Kidney capillary endothelial cell (primary cell): ENCODE results near the gene AGBL1.

ENCODE experiments used
- DNase-seq: peaks from one replicate; pipeline ENCODE4 v3.0.0-alpha.2; 2018; ENCODE audit warnings: low spot score

AGBL1 gene

DNA sequence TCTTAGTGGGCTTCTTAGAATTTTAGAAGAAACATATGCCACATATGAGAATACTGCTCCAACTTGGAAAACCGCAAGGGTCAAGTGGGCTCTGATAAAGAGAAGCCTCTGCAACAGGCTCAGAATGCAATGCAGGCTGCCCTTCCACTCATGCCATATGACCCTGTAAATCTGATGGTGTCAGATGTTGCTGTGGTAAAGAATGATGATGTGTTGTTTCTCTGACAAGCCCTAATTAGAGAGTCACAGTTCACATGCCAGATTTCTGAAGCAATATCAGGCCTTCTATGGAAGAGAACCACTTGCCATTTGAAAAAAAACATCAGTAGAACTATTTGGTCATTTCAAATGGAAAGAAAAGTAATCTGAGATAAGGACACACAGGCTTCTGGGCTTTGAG lies 749.6 kb downstream of the AGBL1 start:
- DNase-seq, result no peak

DNA sequence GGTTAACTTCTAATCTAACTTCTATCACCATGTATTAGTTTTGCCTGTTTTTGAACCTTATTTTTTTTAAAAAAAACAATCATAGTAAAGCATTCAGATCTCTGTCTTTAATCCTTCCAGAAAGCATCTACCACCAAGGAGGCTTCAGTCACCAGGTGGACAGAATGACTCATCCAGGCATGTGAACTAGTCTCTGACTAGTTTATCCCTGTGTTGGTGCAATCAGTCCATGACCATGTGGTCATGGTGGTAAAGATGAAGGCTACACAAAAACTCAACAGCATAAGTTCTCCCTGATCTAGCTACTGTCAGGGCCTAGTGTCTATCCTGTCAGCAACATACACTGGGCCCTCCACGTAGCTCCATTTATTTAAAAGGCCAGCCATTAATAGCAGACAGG lies 750.6 kb downstream of the AGBL1 start:
- no peak for DNase-seq

DNA sequence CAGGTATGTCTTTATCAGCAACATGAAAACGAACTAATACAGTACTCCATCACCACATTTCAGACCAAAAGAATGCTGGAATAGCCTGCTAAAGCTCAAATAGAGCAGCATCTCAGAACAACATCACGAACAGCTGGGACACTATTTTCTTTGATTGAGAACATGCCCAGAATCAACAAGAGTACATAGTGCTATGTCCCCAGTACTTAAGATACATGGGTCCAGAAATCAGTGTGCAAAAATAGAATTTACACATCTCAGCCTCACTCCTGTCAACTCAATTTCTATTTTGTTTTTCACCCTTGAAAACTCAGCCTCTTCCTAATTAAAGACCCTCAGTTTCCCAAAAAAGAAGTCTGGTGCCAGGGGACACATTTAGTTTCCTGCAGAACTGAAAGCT lies 753.9 kb downstream of the AGBL1 start:
- no peak for DNase-seq

DNA sequence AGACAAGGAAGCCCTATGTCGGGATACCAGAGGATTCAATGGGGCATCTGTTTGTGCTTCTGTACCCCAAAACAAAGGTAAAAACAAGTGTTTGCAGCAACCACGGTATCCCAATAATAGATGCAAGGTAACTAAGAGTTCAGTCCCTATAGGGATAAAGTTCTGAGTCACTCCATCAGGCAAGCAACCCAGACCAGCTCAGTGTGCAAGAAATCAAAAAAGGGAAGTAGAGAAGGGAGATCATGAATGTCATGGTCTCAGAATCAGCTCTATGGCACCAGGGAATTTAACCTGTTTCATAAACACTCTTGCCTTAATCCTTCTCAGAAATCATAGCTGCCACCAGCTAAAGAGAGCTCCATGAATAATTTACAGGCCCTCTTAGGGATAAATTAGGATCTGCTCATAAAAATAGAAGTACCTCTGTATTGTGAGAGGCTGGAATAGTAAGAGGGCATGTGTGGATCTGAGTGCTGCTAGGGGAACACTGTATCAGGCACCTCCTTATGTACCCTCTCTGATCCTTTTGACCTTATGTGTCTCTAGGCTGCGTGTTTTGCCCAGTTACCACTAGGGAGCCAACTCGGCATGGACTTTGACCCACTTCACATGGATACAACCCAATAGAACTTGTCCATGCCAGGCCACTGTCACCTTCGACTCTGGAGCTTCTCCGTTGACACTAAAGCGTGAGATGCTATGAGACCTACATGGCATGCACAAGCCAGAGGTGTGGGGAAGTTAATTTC lies 754.6 kb downstream of the AGBL1 start:
- no peak for DNase-seq

DNA sequence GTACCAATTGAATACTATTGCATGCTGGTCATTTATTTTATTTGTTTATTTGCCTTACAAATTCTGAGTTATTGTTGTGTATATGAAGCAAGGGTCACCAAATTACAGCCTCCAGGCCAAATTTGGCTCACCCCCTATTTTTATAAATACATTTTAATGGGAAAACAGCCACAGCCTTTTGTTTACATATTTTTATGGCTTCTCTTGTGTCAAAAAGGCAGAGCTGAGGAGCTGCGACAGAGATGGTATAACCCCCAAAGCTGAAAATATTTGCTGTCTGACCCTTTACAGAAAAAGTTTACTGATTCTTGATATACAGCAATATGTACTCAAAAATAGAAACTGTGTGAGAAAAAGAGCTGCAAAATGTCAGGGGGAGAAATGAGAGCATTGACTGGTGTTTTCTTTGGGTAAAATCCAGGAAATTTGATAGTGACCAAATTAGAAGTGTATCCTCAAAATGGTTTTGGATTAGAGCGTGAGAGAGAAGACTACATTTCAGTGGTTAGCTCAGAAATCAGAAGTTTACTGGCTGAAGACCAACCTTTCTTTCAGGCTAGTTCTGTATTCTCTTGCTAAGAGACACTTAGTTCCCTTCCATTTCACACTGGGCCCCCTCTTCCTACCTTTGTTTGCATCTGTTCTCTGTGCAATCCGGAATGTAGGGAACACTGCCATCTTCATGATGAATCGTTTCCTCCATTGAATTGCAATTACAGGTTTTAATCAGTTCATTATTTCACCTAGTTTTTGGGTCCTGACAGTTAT lies 757.8 kb downstream of the AGBL1 start:
- no peak for DNase-seq

DNA sequence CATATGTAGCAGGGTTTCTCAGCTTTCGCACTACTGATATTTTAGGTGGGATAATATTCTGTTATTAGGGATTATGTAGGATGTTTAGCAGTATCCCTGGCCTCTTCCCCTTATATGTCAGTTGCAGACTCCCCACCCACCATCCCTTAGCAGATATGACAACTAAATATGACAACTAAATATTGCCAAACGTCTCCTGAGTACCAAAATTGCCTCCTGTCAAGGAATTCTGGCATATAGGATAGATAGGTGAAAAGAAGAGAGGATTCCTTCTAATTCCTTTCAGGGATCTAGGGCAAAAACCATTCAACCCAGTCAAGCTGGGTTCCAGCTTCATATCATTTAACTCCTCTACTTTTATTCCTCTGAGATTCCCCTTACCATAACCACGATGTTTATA lies 759.8 kb downstream of the AGBL1 start:
- DNase-seq, result no peak

DNA sequence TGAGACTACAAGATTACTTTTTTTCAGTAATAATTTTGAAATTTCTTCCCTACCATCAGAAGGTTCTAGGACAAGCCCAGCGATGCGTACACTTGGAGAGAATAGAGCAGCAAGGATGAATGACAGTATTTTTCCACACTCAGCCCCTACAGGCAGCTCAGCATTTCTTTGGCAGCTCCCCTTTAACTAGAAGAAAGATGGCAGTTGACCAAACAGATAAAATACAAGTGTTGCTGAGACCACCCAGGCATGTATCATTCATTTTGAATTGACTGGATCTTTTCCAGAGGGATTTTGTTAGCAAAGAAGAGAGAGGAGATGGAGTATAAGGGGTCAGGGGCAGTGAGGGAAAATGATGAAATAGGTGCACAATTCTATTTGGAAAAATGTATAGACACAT lies 761.3 kb downstream of the AGBL1 start:
- DNase-seq, result no peak

DNA sequence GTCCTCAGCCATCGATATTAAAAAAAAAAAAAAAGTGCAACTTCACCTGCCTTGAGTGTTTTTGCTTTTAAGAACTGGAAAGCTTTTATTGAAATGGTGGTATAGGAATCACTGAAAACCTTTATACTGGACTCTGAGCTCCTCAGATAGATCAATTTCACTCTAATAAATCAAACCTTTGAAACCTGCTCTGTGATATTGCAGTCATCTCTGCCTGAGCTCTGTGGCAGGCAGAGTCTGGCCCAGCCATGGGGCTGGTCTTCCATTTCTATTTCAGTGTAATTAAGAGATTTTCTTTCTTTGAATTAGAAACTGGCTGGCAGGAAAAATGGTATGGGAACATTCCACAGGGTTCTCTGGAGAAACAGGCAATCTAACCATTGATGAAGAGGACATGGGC lies 762.5 kb downstream of the AGBL1 start:
- DNase-seq, result no peak

DNA sequence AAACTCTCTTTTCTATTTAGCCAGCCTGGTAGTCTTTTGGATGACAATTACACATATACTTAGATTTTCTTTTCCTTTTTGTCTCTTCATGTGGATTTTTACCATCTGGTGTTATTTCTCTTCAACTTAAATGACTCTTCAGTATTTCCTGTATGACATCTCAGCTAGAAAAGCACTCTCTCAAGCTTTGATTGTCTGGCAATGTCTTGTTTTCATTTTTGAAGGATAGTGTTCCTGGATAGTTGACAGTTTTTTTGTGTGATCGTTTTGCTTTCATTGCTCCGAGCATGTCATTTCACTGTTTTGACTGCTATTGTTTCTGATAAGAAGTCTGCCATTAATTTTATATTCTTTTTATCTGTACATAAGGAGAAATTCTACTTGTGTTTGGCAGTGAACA lies 766.4 kb downstream of the AGBL1 start:
- DNase-seq, result no peak

DNA sequence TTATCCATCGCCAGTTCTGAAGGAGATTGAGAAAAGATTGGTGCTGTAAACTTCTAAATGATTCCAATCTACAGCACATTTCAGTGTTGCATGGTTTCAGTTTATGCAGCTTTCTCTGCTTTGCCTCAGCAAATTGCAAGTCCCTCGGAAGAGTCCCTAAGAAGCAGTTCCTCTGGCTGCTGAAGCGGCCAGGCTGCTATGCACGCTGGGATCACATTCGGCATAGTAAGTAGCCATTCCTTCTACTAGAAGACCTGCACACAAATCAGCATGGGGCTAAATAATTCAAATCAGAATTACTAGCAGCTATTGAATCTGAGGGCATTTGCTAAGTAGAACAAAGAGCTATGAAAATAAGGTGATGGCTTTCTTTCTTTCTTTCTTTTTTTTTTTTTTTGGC lies 769.5 kb downstream of the AGBL1 start:
- no peak for DNase-seq

DNA sequence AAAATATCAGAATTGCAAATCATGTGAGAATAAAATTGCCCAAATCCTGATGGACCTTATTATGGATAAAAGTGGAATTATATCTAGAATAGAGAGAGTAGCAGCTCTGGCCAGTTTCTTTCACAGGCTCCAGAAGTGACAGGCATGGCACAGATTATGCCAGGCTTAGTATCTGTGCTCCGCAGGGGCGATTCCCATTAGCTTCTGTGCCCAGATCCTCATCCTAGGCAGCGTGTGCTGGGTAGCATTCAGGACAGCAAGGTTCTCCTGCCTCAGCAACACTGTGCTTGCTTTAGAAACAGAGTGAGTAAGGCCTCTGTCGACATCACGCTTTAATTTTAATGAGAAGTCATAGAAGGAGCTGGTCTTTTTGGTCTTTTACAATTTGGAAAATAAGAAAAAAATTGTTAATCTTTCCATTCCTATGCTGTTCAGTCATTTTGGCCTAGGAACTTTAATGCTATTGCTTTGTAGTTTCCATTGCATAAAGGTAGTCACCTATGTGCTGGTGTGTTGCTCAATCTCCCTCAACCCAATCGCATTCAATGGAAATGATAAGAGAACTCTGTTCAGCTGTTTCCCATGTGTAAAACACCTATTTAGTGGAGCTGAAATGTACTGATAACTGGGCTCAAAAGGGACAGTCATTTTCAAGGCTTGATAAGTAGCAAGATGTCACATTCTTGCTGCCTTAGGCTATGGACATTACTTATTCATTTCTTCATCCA lies 770.1 kb downstream of the AGBL1 start:
- no peak for DNase-seq

DNA sequence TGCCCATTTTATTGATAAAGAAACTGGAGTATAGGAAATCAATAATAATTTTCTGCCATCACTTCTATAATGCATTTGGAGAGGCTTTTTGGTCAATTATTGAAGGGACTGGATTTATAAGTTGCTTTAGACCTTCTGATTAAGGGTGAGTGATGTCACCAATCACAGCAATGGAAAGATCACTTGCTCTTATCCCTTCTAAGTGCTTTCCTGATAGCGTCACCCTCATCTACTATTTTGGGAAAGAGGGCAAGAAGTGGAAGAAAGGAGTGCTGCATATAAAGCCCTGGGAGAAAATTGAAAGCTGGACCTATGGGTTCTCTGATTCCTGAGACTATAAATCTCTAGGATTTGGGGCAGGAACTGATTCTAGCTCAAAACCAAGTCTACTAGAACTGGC lies 771.3 kb downstream of the AGBL1 start:
- no peak for DNase-seq

DNA sequence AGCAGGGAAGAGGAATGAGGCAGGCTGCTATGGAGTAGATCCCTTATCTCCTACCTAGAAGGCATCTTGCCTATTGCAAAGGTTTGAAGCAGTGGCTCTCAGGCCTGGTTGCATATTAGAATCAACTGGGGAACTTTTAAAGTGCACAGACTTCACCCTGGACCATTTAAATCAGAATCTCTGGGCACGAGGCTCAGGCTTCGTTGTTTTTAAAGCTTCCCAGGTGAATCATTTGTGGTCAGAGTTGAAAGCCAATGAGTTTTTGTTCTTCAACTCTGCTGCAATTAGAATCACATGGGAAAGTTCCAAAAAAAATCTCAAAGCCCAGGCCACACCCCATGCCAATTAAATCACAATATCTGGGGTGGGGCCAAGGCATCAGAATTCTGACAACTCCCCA lies 773.1 kb downstream of the AGBL1 start:
- no peak for DNase-seq

DNA sequence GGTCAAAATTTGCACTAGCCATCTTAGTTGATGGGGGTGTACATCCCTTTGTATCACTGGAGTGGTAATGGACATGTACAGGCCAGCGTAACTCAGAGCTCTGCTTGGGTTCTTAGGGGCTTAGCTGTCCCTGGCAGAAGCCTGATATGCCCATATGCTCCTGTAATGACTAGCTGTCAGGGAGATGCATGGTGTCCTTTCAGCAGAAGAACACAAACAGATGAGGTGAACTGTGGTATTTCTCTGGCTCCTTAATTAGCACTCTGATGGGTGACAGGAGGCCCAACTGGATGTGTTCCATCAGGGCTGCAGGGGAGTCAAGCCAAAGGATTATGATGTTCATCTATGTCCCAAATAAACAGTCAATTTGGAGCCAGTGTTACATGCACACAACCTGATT lies 774.5 kb downstream of the AGBL1 start:
- no peak for DNase-seq

DNA sequence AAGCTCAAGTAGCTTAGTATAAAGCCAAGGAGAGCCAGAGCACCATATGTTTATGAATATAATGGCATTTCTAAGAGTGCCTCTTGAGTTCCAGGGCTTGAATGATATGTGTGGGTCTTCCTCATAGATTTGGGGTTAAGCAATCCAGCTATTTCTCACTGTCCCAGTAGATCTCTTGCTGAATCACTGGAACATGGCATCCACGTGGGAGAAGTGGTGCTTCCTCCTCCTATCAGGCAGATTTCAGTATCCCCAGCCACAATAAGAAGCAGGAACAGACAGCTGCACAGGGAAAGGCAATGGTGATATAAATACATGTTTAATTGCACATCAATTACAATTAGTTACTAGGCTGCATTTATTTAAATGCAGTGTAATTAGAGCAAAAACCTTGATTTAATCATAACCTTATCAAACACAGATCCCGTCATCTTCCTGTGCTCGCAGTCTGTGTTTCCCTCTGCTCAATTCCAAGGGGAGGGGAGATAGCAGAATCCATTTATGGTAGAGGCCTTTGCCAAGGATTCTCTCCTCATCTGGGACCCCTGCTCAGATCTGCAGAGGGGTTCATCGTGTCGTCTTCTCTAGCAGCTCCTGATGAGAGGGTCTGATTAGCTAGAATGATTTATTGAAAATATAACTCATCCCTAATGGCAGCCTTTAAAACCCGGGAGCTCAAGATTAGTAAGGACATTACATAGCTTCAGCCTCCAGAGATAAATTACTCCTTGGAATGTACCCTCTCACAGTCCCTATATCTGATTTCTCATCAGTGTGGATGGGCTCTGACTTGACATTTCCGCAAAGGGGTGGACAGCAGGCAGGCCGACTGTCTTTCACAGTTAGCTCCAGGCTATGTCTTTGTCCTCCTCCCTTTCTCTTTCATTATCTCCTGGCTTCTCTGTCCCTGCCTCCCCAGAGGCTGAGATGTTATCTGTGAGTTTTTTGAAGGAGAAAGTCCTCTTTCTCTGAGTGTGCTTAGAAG lies 775.9 kb downstream of the AGBL1 start:
- no peak for DNase-seq

DNA sequence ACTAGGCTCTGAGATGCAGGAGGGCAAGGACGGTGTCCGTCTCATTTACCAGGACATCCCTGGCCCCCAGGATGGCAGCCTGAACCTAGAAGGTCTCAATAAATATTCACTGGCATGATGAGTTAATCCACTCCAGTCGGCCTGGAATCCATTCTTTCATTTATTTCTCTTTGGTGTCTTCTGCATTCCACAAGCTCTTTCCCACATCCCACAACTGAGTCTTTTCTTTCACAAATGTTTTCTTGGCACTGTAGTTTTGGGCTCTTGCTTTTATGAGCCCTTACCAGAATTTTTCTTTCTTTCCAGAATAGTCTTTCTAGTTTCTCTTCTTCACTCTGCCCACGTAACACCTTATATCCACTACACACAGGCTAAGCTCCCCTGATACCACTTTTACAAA lies 778.0 kb downstream of the AGBL1 start:
- no peak for DNase-seq

DNA sequence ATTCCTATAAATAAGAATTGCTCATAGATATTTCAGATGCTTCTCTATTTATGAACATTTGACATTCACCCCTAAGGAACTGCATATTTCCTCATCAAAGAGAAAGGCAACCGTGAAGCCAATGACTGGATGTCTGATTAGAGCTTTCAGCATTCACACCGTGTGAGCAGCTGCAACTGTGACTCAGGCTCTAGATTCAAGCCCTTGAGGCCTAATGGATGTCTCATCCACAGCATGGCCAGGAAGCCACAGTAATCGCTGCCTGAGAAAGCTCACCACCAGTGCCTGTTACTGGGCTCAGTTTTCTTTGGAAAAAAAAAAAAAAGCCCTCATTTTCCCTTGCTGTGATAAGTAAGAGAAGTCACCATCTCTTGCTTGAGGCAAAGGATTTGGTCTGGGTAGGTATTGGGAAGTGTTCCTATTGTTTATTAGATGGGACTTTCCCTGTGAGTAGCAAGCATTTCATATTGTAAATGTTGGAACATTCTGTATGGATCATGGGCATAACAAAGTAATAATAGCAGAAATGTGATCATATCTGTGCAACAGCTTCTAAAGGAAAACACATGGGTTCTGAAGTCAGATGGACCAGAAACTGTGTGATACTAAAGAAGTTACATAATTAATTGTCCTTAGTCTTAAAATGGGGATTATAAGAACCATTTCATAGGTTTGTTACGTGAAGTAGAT lies 783.7 kb downstream of the AGBL1 start:
- DNase-seq, result peak; percentile 28

DNA sequence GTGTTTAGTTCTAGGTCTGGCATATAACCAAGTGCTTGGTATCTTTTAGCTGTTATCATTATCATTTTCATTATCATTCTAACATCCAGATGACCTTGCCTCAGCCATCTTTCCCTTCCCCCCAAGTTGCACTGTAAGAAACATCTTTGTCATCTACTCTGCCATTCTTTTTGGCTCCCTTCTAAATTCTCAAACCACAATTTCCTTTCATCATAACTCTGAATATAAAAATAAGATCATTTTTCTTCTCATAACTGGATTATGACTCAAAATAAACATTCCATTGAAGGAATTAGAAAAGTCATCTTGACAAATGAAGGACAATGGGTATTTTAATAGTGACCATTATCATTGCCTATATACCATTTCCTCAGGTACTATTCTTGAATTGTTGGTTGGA lies 786.2 kb downstream of the AGBL1 start:
- DNase-seq, result no peak

DNA sequence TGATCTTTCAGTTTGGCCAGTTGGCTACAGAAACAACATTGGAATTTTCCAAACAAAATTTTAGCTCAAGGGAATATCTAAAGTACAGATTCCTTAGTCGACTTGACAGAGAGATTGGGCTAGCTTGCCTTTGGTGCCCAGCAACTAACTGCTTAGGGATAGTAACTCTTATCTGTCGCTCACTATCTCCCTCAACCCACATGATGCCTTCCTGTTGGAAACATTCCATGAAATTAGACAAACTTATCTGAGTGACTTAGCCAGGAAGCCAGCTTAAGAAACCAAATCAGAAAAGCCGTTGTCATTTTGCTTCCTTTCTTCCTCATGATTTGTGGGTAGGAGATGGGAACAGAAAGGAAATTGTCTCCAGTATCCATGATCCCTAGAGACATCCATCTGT lies 791.2 kb downstream of the AGBL1 start:
- DNase-seq, result no peak

DNA sequence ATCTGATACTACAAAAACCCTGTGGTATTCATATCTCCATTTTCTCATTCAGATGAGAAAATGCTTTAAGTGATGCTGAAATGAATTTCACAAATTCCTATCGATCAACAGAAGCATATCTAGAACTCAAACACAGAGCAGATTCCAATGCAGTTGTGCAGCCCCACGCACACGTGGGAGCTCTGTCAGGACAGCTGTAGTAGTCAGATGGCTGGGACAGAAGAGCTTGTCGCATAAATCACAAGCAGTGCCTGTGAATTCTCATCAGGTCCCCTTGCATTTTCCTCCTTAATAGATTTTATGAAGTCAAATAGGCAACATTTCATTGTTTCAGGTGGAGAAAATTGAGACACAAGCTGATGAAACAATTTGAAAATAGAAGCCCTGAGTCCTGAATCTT lies 792.3 kb downstream of the AGBL1 start:
- DNase-seq, result no peak

DNA sequence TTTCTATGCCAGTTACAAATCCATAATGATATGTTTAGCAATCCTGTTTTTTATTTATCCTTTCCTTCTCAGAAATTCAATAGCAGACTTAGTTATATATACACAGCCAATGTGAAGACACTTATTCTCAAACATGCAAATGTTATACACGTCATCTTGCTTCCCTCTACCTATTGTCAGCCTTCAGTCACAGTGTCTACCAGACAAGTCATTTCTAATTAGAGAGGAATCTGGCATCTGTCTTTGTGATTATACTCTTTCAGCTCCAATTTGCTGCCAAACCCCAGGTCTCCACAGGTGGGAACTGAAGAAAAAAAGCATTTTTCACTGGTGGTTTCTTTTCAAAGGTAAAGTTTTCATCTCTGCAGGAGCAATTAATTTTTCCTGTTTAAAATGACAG lies 793.1 kb downstream of the AGBL1 start:
- no peak for DNase-seq
